ENCODE measurements around the gene SSTR3.
"Not testable (repeated sequence)": the region's sequence is repeated elsewhere in the genome, so short reads cannot be mapped to it uniquely, and the experiment has no call there.

The SSTR3 gene

GRCh38 chr22:37212174-37212906, at the start of gene SSTR3:
SSTR3 (minus strand) TSS chr22:37212477; CDS start chr22:37207803, 4,674 bp downstream.
- no peak for DNase-seq

GRCh38 chr22:37260901-37261336, 48.6 kb upstream of the SSTR3 start:
- DNase-seq = peak; percentile 68 to 74

DNA sequence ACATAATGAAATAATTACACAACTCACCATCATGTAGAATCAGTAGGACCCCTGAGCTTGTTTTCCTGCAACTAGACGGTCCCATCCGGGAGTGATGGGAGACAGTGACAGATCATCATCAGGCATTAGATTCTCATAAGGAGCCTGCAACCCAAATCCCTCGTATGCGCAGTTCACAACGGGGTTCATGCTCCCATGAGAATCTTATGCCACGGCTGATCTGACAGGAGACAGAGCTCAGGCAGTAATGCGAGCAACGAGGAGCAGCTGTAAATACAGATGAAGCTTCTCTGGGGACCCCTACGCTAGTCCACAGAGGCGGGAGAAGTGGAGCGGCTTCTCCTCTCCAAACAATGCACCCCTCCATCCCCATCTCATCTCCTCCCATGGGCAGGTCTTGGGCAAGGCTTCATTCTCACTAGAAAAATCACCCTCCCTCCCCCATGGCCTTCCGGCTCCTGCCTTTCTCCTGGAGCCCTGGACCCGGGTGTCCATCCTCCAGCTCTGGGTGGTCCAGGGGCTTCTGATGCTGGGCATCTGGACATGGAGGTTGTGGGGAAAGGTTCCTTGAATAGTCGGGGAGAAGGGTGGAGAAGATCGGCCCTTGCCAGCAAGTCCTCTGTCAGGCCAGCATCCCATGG, 48.0 kb upstream of the SSTR3 start:
- DNase-seq = no peak

GRCh38 chr22:37259540-37260029, 47.3 kb upstream of the SSTR3 start:
- DNase-seq = peak in 1 of 2 experiments; percentile 40

- DNase-seq = no peak
Observed at GRCh38 chr22:37258753-37259401, 46.6 kb upstream of the SSTR3 start.

DNA sequence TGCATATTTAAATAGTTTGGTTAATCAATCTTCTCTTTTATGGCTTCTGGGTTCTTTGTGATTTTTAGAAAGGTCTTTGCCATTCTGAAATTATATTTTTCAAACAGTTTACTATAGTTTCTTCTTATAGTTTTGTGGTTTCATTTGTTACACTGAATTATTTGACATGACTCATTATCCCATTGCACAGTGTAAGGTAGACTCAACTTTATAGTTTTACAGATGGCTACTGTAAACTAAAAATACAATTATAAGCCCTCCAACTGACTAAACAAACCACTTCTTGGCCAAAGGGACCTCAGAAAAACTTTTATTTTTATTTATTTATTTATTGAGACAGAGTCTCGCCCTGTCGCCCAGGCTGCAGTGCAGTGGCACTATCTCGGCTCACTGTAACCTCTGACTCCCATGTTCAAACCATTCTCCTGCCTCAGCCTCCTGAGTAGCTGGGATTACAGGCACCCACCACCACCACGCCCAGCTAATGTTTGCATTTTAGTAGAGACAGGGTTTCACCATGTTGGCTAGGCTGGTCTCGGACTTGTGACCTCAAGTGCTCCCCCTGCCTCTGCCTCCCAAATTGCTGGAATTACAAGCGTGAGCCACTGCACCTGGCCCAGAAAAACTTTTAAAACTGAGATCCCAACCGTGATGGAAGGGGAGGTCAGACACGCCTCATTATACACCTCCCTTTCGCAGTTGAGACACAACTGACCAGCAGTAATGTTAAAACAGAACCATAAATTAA, 45.9 kb upstream of the SSTR3 start:
- DNase-seq = no peak

DNA sequence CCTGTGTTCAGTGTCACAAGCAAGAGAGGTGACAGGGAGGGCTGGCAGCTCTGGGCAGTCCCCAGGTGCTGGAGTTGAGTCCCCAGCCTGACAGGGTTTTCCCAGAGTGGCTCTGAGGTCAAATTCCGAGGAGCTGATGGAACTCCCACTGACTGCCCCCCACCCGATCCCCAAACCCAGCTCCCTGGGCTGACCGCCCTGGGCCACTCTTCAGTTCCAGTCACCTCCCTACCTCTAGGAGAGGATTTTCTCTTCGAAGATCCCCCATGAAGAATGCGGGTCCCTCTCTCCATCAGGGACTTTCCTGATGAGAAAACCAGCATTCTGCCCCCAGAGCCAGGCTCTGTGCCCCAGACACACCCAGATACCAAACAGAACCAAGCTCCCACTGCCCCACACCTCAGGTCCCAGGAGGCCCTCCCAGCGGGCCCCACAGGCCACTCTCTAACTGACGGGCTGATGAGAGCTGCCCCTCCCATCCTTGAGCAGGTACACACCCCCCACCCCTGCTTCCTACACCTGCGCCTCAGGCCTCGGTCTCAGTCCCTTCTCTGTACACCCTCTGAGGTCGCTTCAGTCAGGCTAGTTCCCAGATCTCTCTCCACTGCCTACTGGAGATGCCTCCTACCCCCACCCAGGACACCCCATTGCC, 43.9 kb upstream of the SSTR3 start:
- DNase-seq = no peak

GRCh38 chr22:37255558-37256006, 43.3 kb upstream of the SSTR3 start:
- no peak for DNase-seq

GRCh38 chr22:37254867-37255233, 42.6 kb upstream of the SSTR3 start:
- no peak for DNase-seq

GRCh38 chr22:37254209-37254866, 42.1 kb upstream of the SSTR3 start:
- DNase-seq = no peak

DNA sequence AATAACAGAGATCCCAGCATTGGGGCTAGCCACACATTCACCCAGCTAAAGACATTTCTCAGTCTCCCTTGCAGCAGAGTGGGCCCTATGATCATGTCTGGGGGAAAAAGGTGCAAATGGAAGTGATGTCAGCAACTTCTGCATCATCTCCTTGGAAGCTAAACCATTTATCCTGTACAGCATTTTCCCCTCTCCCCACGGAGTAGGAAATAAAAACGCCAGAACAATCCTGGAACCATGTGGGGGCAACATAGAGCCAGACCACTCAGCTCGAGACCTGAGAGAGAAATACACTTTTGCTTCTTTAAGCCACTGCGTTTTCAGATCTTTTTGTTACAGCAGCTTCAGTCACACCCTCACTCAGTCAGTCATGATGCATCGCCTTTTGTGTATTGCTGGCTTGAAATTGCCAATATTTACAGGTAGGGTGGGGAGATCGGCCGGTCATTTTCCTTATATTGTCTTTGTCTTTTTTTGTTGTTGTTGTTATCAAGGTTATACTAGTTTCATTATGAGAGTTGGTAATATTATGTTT, 40.9 kb upstream of the SSTR3 start:
- DNase-seq = no peak

GRCh38 chr22:37251836-37252235, 39.6 kb upstream of the SSTR3 start:
- DNase-seq = not testable (repeated sequence)

DNA sequence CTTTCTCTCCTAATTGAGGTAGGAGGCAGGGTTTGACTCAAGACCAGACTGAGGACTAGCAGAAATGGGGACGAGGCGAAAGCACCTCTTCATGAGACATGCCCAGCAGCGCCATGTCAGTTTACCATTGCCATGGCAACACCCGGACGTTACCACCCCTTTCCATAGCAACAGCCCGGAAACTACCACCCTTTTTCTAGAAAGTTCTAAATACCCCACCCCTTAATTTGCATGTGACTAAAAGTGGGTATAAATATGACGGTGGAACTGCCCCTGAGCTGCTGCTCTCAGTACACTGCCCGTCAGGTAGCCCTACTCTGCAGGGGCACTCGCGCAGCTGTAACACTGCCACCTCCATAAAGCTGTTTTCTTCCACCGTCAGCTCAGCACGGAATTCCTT, 37.7 kb upstream of the SSTR3 start:
- no peak for DNase-seq

DNA sequence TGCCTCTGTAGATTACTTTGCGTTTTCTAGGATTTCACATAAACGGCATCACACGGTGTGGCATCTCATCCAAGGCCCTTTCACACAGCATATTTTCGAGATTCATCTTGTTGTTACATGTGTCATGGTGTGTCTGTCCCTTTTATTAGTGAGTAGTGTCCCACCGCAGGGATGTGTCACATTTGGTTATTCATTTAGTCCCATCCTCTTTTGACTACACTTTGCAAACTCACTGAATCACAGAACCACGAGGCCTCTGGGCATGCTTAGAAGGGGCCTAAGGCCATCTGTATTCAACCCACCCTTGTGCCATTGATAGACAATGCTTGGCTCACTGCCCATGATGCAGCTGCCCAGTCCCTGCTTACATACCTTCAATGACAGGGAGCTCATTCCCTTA, 36.0 kb upstream of the SSTR3 start:
- no peak for DNase-seq

GRCh38 chr22:37245740-37246139, 33.5 kb upstream of the SSTR3 start:
- DNase-seq = no peak

GRCh38 chr22:37244922-37245722, 32.8 kb upstream of the SSTR3 start:
- DNase-seq = no peak

DNA sequence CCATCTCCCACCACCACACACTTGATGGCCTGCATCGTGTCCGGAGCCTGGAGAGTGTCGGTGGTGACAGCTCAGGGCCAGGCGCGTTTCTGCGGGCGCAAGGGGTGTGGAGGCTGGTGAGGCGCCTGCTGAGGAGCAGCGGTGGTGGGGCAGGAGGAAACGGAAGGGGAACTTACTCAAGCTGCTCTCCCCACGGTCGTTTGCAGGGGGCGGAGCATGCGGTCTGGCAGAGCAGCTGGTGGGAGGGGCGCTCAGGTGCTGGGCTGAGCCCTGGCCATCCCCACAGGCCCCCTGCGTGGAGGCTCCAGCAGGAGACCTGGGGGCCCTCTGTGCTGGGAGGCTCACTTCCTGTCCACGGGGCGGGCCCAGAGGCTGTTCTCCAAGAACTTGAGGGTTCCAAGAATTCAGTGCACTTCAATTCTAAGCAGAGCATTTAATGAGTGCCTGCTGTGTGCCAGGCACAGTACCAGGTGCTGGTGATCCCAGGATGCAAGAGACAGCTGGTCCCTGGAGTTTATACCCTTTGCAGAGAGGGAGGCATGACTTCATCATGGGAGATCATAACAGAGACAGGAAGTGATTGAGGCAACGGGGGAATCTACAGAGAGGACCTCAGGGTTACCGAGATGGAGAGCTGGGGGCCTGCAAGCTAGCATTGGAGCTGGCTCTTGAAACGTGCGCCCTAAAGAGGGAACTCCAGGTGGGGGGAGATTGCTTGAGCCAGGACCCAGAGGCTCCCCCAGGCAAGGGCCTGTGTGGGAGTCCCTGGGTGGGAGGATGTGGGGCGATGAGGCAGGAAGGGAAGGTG, 32.0 kb upstream of the SSTR3 start, which contains the start of gene RAC2:
Gene RAC2, minus strand, starts transcription at position 156 of the 808 bp plus-strand sequence. Its CDS starts 121 bp downstream, at position 35.
- peak; percentile 96 to 97 for DNase-seq

- peak; percentile 33 to 34 for DNase-seq
Observed at GRCh38 chr22:37243402-37244113, 31.3 kb upstream of the SSTR3 start.

DNA sequence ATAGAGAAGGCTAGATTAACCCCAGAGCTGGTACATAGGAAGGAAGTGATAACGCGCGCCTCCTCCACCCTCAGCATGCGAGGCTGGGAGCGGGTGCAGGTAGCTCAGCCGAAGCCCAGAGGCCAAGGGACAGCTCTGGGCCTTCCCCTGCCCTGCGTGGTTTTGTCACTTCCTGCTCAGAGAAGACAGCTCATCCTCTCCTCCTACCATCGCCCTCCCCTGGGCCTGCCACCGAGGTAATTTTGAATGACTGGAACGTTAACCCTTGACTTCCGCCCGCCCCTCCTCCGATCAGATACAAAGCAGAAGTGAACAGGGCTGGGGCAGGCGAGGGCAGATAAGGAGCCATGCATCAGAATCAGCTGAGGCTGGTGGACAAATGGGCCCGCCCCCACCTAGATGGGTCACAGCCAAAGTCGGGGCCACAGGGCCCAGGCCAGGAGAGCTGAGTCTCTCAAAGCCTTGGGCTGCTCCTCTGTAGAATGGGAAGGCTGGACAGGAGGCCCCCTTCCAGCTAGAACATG, 30.2 kb upstream of the SSTR3 start:
- DNase-seq = peak; percentile 92 to 96
